Spleen (tissue), 11 donors: ENCODE results near the gene ZNF831. TPM values are rescaled to one million over a fixed set of nuclear protein-coding genes. Genes with fewer than 3 reads are reported as not detected.

Source experiments
- DNase-seq: peaks from one replicate; pipeline ENCODE4 v3.0.0-alpha.2; 2020
- H3K27ac ChIP-seq, 8 donors: fragments of 200-600 bp; sonication (generic) in 7 of 8; 1 replicate in 4 of 8; 2 replicates in 4 of 8; pipeline versions ENCODE4 v1.5.0 to v1.8.0; 2016 to 2021; ENCODE audit warnings: inconsistent platforms in 4 of 8, mild to moderate bottlenecking in 4 of 8, moderate library complexity in 1 of 8
- H3K27me3 ChIP-seq, 7 donors: fragments of 200-600 bp; sonication (generic) in 6 of 7; replicated peaks in 1 of 7; 1 replicate in 4 of 7; 2 replicates in 3 of 7; pipeline versions ENCODE4 v1.5.0 to v1.8.0; 2016 to 2021; ENCODE audit warnings: inconsistent platforms in 3 of 7, mild to moderate bottlenecking in 1 of 7
- H3K36me3 ChIP-seq, 6 donors: fragments of 200-600 bp; sonication (generic) in 5 of 6; 1 replicate in 4 of 6; 2 replicates in 2 of 6; pipeline versions ENCODE4 v1.5.0 to v1.8.0; 2016 to 2021; ENCODE audit warnings: inconsistent platforms in 2 of 6
- H3K4me1 ChIP-seq, 6 donors: fragments of 200-600 bp; sonication (generic) in 5 of 6; 1 replicate in 3 of 6; 2 replicates in 3 of 6; pipeline versions ENCODE4 v1.5.0 to v1.8.0; 2016 to 2021; ENCODE audit warnings: inconsistent platforms in 3 of 6
- H3K4me3 ChIP-seq, 8 donors: fragments of 200-600 bp; sonication (generic) in 7 of 8; 1 replicate in 4 of 8; 2 replicates in 4 of 8; pipeline versions ENCODE4 v1.5.0 to v1.8.0; 2016 to 2021; ENCODE audit warnings: inconsistent platforms in 4 of 8, mild to moderate bottlenecking in 4 of 8, moderate library complexity in 2 of 8
- H3K9me3 ChIP-seq, 8 donors: fragments of 200-600 bp; sonication (generic) in 7 of 8; 1 replicate in 4 of 8; 2 replicates in 4 of 8; pipeline versions ENCODE4 v1.5.0 to v1.8.0; 2016 to 2021; ENCODE audit warnings: inconsistent platforms in 4 of 8
- CTCF ChIP-seq, 11 experiments: fragments of 200-600 bp in 7 of 11; fragments of 450-650 bp in 4 of 11; sonication (generic) in 4 of 11; IDR thresholded peaks in 8 of 11; conservative IDR thresholded peaks in 3 of 11; 1 replicate in 7 of 11; 2 replicates in 4 of 11; pipeline versions ENCODE4 v1.4.0 to v1.8.0; 2016 to 2021; ENCODE audit warnings: antibody characterized with exemption in 11 of 11, inconsistent platforms in 4 of 11, mild to moderate bottlenecking in 1 of 11
- POLR2A ChIP-seq, 3 donors: fragments of 450-650 bp; IDR thresholded peaks; one replicate each; pipeline ENCODE4 v1.5.1; 2017; ENCODE audit warnings: antibody characterized with exemption in 3 of 3, mild to moderate bottlenecking in 1 of 3
- POLR2AphosphoS5 ChIP-seq, 3 donors: sonication (generic); formaldehyde crosslinking; IDR thresholded peaks; one replicate each; pipeline ENCODE4 v1.5.1; 2017; ENCODE audit warnings: antibody characterized with exemption in 3 of 3
- WGBS, 5 donors: extraction: QIAGEN DNeasy Blood & Tissue Kit in 3 of 5; methylation state at CpG; one replicate each; pipeline versions ENCODE4 v1.1.5 to v1.1.7; 2013 to 2018; 5-methylcytosine and 5-hydroxymethylcytosine counted together
- intact Hi-C: fragments of 100-400 bp; cut with DNase I; formaldehyde crosslinking; loops from one replicate; pipeline ENCODE4 v1.15.0; 2023; ENCODE audit warnings: low total_unique reads
- polyA plus RNA-seq, 3 donors: library from polyadenylated mRNA; stranded (reverse); fragments of 200-250 nt; gene quantifications; one replicate each; pipeline ENCODE4 v1.2.1, GENCODE V29; 2013
- total RNA-seq, 7 donors: library from RNA; depleted of rRNA in 3 of 7; stranded (reverse); fragments of >200 nt in 3 of 7; fragmentation: NEBNext Ultra II Directional in 4 of 7; extraction: Animal tissue kit (Norgen Biotek cat#: 25700) in 4 of 7; gene quantifications; one replicate each; pipeline versions ENCODE4 v1.1.0 to v1.2.1, GENCODE V29; 2016 to 2021
- donor health status: healthy with polysubstance abuse.
- donor health status: DM: no; HTN: no; CAD: no; lungs with moderate emphysema.
- donor health status: DM: no; HTN: no; CAD: no.
- donor health status: Bipolar disorder and iron deficiency.
- donor health status: healthy.
- donor health status: DM: no; HTN: no; CAD: no.
- donor health status: DM: yes; HTN: yes; CAD: no.

ZNF831 gene
- total and polyA plus RNA-seq, 10 donors: 1.2 to 29.2 (median 10.3) TPM

- Histone ChIP-seq H3K27ac (peak overlapping the region in 5 of 8 donors; percentile 22 to 81 (median 77)), H3K9me3 (no peaks in the 10 kb centered on the region), H3K4me3 (no peak overlapping the region), H3K36me3 (peaks cover 0 to 5% (median 0%) of the 10 kb centered on the region in 6 donors), H3K4me1 (peaks cover 0 to 94% (median 34%) of the 10 kb centered on the region in 6 donors), H3K27me3 (no peaks in the 10 kb centered on the region)
- TF ChIP-seq POLR2AphosphoS5 (IDR thresholded peaks at IDR 0.05): no peak
- TF ChIP-seq POLR2A (IDR thresholded peaks at IDR 0.05): no peak
- no peak for TF ChIP-seq CTCF (IDR thresholded peaks at IDR 0.05 in 8 of 11, conservative IDR thresholded peaks at IDR 0.05 in 3 of 11)
- no peak for DNase-seq
- intact Hi-C loops: no loop called here
- WGBS, 5 donors: 93 to 97% (median 95%) methylated on average over 5 of the region's 5 CpGs
Measured at GRCh38 chr20:59179988-59180387, 16.4 kb downstream of the ZNF831 start.

- H3K36me3 ChIP-seq: peaks cover 0 to 12% (median 0%) of the 10 kb centered on the region in 6 donors
- H3K4me3 ChIP-seq: no peak overlapping the region
- no peaks in the 10 kb centered on the region for H3K27me3 ChIP-seq
- WGBS, 5 donors: 86 to 100% (median 92%) methylated on average over 2 of the region's 2 CpGs
- intact Hi-C loops: no loop called here
- peak overlapping the region in 4 of 8 donors; percentile 8 to 71 (median 54) for H3K27ac ChIP-seq
- TF ChIP-seq POLR2AphosphoS5 (IDR thresholded peaks at IDR 0.05) (no peak), POLR2A (IDR thresholded peaks at IDR 0.05) (no peak), CTCF (IDR thresholded peaks at IDR 0.05 in 8 of 11, conservative IDR thresholded peaks at IDR 0.05 in 3 of 11) (no peak)
- H3K9me3 ChIP-seq: no peaks in the 10 kb centered on the region
- DNase-seq: no peak
- H3K4me1 ChIP-seq: peaks cover 0 to 90% (median 30%) of the 10 kb centered on the region in 6 donors
Measured at GRCh38 chr20:59181936-59182335, 18.3 kb downstream of the ZNF831 start.

- Histone ChIP-seq H3K27me3 (no peaks in the 10 kb centered on the region), H3K4me3 (peak overlapping the region in 1 of 8 donors; percentile 28), H3K4me1 (peaks cover 0 to 84% (median 28%) of the 10 kb centered on the region in 6 donors), H3K27ac (peak overlapping the region in 5 of 8 donors; percentile 8 to 71 (median 57)), H3K36me3 (peaks cover 0 to 12% (median 0%) of the 10 kb centered on the region in 6 donors), H3K9me3 (no peaks in the 10 kb centered on the region)
- DNase-seq: no peak
- TF ChIP-seq CTCF (IDR thresholded peaks at IDR 0.05 in 8 of 11, conservative IDR thresholded peaks at IDR 0.05 in 3 of 11) (no peak), POLR2AphosphoS5 (IDR thresholded peaks at IDR 0.05) (peak in 1 of 3 donors; percentile 29), POLR2A (IDR thresholded peaks at IDR 0.05) (no peak)
- intact Hi-C loops: no loop called here
- WGBS, 5 donors: 50 to 58% (median 52%) methylated on average over 7 of the region's 7 CpGs
Measured at GRCh38 chr20:59182401-59183044, 18.9 kb downstream of the ZNF831 start.

- TF ChIP-seq CTCF (IDR thresholded peaks at IDR 0.05 in 8 of 11, conservative IDR thresholded peaks at IDR 0.05 in 3 of 11) (no peak), POLR2A (IDR thresholded peaks at IDR 0.05) (no peak), POLR2AphosphoS5 (IDR thresholded peaks at IDR 0.05) (no peak)
- intact Hi-C loops: no loop called here
Measured at GRCh38 chr20:59183751-59184150, 20.1 kb downstream of the ZNF831 start.

More at GRCh38 chr20:59183751-59184150, 20.1 kb downstream of the ZNF831 start:
- no peak for DNase-seq
- peaks cover 0 to 72% (median 20%) of the 10 kb centered on the region in 6 donors for H3K4me1 ChIP-seq
- no peaks in the 10 kb centered on the region for H3K9me3 ChIP-seq
- H3K27ac ChIP-seq: no peak overlapping the region
- peaks cover 0 to 12% (median 0%) of the 10 kb centered on the region in 6 donors for H3K36me3 ChIP-seq
- H3K4me3 ChIP-seq: no peak overlapping the region
- no peaks in the 10 kb centered on the region for H3K27me3 ChIP-seq
